HL-60 (cell line): ENCODE results near the gene RAB23.

ENCODE experiments used
- CTCF ChIP-seq: IDR thresholded peaks from one replicate; pipeline ENCODE4 v1.5.1; 2011; ENCODE audit warnings: low read length, control low read depth, inconsistent platforms; ENCODE audit not compliant: insufficient read depth
- GABPA ChIP-seq: IDR thresholded peaks from 2 replicates; pipeline ENCODE4 v1.6.1; 2012; ENCODE audit warnings: low read depth
- POLR2AphosphoS5 ChIP-seq: IDR thresholded peaks from 2 replicates; pipeline ENCODE4 v1.6.1; 2012; ENCODE audit warnings: low read depth
- REST ChIP-seq: IDR thresholded peaks from 2 replicates; pipeline ENCODE4 v1.6.1; 2012; ENCODE audit warnings: low read depth; ENCODE audit not compliant: insufficient replicate concordance
- SPI1 ChIP-seq: IDR thresholded peaks from 2 replicates; pipeline ENCODE4 v1.6.1; 2012; ENCODE audit warnings: low read depth, mild to moderate bottlenecking, borderline replicate concordance

GRCh38 chr6:57268294-57268640 is 46.2 kb upstream of the RAB23 start:
- TF ChIP-seq POLR2AphosphoS5: no peak
- TF ChIP-seq CTCF: no peak
- TF ChIP-seq GABPA: no peak
- no peak for TF ChIP-seq REST
- no peak for TF ChIP-seq SPI1
